Measurements from ENCODE around the gene HDAC1. TPM values are rescaled to one million over a fixed set of nuclear protein-coding genes. Genes with fewer than 3 reads are reported as not detected.
A peak's percentile ranks its signal among the peaks of the same experiment; 100 is the strongest.

HDAC1 gene
- total and polyA plus RNA-seq, 10 of the 15 experiments (the other 5 are each of a cell fraction or from before 2014, with no cell fraction given) = 147 to 331 (median 168) TPM

- no peak for TF ChIP-seq CUX1 (IDR thresholded peaks at IDR 0.05; ENCODE audit: insufficient replicate concordance, low read depth, low read length)
- no peak for TF ChIP-seq EED (IDR thresholded peaks at IDR 0.05; ENCODE audit: low read depth)
- no peak for TF ChIP-seq CBX3 (IDR thresholded peaks at IDR 0.05; ENCODE audit: borderline replicate concordance, low read depth)
- TF ChIP-seq E2F8 (IDR thresholded peaks at IDR 0.05; ENCODE audit: low read depth, partially characterized antibody) = no peak
- 0 out of 2 replicates have a peak, but pooled peaks have one; percentile 5 for TF ChIP-seq SMC3 (IDR thresholded peaks at IDR 0.05; ENCODE audit: borderline replicate concordance, low read length)
- peak; percentile 45; the same call in 1 of the 2 replicates for TF ChIP-seq IKZF1 (conservative IDR thresholded peaks at IDR 0.05)
- TF ChIP-seq BCL3 (IDR thresholded peaks at IDR 0.05; ENCODE audit: borderline replicate concordance, insufficient read depth, low read depth, low read length, poor library complexity, severe bottlenecking) = peak; percentile 53
- TF ChIP-seq ZNF622 (IDR thresholded peaks at IDR 0.05) = no peak
- no peak for TF ChIP-seq NKRF (conservative IDR thresholded peaks at IDR 0.05)
- TF ChIP-seq SMAD1 (IDR thresholded peaks at IDR 0.05; ENCODE audit: low read depth, partially characterized antibody) = no peak
- no peak for TF ChIP-seq CHD4 (IDR thresholded peaks at IDR 0.05)
- TF ChIP-seq ZZZ3 (IDR thresholded peaks at IDR 0.05; ENCODE audit: control insufficient read depth, insufficient read length, low read depth) = no peak
- TF ChIP-seq BACH1 (IDR thresholded peaks at IDR 0.05; ENCODE audit: borderline replicate concordance) = no peak
- TF ChIP-seq BRCA1 (IDR thresholded peaks at IDR 0.05; ENCODE audit: low read depth, low read length) = no peak
- TF ChIP-seq CBFB (IDR thresholded peaks at IDR 0.05; ENCODE audit: low read depth) = no peak
- peak; percentile 98 for TF ChIP-seq SPI1 (IDR thresholded peaks at IDR 0.05; ENCODE audit: borderline replicate concordance, insufficient read depth, low read depth, low read length)
- no peak for TF ChIP-seq CEBPB (IDR thresholded peaks at IDR 0.05; ENCODE audit: borderline replicate concordance in 1 of 2, low read depth in 2 of 2, low read length in 2 of 2)
- no peak for TF ChIP-seq RBBP5 (conservative IDR thresholded peaks at IDR 0.05)
- TF ChIP-seq STAT1 (conservative IDR thresholded peaks at IDR 0.05) = no peak
- TF ChIP-seq FOXK2 (IDR thresholded peaks at IDR 0.05) = no peak
Measured at GRCh38 chr1:32339363-32339978, 47.6 kb downstream of the HDAC1 start (continued).

Measured in GM12878 (cell line).